GM23338 (cell line): ENCODE data around the gene ACBD3.

Source experiments
- EZH2 ChIP-seq: fragments of 200-600 bp; sonication (generic); IDR thresholded peaks from one replicate; pipeline ENCODE4 v1.8.0; 2017; ENCODE audit warnings: antibody characterized with exemption, mild to moderate bottlenecking, low read depth; ENCODE audit not compliant: unreplicated experiment
- EZH2phosphoT487 ChIP-seq: fragments of 200-600 bp; sonication (generic); IDR thresholded peaks from one replicate; pipeline ENCODE4 v1.8.1; 2018; ENCODE audit warnings: antibody characterized with exemption; ENCODE audit not compliant: unreplicated experiment
- JUNB ChIP-seq: IDR thresholded peaks from one replicate; pipeline ENCODE4 v1.6.1; 2016; ENCODE audit warnings: antibody characterized with exemption; ENCODE audit not compliant: unreplicated experiment
- POLR2AphosphoS5 ChIP-seq: IDR thresholded peaks from 2 replicates; pipeline ENCODE4 v1.6.1; 2016; ENCODE audit warnings: antibody characterized with exemption, low read depth
- STAT1 ChIP-seq: IDR thresholded peaks from one replicate; pipeline ENCODE4 v1.6.1; 2016; ENCODE audit warnings: antibody characterized with exemption; ENCODE audit not compliant: unreplicated experiment
- ZNF331 ChIP-seq: fragments of 250-450 bp; sonication (Bioruptor Pico); IDR thresholded peaks from 2 replicates; pipeline ENCODE4 v1.5.0; 2020; ENCODE audit warnings: low read depth, mild to moderate bottlenecking, moderate library complexity
- TF ChIP-seq, protein P1 (sequence below), 2 experiments: fragments of 200-600 bp in 1 of 2; sonication (generic) in 1 of 2; conservative IDR thresholded peaks; 2 replicates each; pipeline versions ENCODE4 v1.5.1 to v1.6.1; 2016 to 2017; ENCODE audit warnings: antibody characterized with exemption in 2 of 2, low read depth in 2 of 2, mild to moderate bottlenecking in 2 of 2, moderate library complexity in 1 of 2
- TF ChIP-seq, protein P2 (sequence below): IDR thresholded peaks from one replicate; pipeline ENCODE4 v1.6.1; 2018; ENCODE audit warnings: antibody characterized with exemption; ENCODE audit not compliant: unreplicated experiment

DNA sequence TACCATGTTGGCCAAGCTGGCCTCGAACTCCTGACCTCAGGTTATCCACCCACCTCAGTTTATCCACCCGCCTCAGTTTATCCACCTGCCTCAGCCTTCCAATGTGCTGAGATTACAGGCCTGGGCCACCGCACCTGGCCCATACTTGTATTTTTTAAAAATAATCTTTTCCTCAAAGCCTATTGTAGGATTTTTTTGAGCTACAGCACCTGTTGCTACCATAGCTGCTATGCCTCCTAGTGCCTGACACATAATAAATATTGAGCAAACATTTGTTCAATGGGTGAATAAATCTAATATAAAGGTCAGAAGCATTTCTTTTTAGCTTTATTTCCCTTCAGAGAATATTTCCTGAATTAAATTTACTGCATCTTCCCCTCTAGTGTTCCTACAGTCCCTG lies 15.7 kb upstream of the ACBD3 start:
- TF ChIP-seq, protein P1, sequence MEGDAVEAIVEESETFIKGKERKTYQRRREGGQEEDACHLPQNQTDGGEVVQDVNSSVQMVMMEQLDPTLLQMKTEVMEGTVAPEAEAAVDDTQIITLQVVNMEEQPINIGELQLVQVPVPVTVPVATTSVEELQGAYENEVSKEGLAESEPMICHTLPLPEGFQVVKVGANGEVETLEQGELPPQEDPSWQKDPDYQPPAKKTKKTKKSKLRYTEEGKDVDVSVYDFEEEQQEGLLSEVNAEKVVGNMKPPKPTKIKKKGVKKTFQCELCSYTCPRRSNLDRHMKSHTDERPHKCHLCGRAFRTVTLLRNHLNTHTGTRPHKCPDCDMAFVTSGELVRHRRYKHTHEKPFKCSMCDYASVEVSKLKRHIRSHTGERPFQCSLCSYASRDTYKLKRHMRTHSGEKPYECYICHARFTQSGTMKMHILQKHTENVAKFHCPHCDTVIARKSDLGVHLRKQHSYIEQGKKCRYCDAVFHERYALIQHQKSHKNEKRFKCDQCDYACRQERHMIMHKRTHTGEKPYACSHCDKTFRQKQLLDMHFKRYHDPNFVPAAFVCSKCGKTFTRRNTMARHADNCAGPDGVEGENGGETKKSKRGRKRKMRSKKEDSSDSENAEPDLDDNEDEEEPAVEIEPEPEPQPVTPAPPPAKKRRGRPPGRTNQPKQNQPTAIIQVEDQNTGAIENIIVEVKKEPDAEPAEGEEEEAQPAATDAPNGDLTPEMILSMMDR (conservative IDR thresholded peaks at IDR 0.05; ENCODE audit: low read depth in 2 of 2), result no peak
- no peak for TF ChIP-seq POLR2AphosphoS5
- no peak for TF ChIP-seq EZH2phosphoT487
- no peak for TF ChIP-seq EZH2
- no peak for TF ChIP-seq ZNF331 (CRISPR knock-in tag)
- TF ChIP-seq STAT1, result no peak
- no peak for TF ChIP-seq JUNB
- TF ChIP-seq, protein P2, sequence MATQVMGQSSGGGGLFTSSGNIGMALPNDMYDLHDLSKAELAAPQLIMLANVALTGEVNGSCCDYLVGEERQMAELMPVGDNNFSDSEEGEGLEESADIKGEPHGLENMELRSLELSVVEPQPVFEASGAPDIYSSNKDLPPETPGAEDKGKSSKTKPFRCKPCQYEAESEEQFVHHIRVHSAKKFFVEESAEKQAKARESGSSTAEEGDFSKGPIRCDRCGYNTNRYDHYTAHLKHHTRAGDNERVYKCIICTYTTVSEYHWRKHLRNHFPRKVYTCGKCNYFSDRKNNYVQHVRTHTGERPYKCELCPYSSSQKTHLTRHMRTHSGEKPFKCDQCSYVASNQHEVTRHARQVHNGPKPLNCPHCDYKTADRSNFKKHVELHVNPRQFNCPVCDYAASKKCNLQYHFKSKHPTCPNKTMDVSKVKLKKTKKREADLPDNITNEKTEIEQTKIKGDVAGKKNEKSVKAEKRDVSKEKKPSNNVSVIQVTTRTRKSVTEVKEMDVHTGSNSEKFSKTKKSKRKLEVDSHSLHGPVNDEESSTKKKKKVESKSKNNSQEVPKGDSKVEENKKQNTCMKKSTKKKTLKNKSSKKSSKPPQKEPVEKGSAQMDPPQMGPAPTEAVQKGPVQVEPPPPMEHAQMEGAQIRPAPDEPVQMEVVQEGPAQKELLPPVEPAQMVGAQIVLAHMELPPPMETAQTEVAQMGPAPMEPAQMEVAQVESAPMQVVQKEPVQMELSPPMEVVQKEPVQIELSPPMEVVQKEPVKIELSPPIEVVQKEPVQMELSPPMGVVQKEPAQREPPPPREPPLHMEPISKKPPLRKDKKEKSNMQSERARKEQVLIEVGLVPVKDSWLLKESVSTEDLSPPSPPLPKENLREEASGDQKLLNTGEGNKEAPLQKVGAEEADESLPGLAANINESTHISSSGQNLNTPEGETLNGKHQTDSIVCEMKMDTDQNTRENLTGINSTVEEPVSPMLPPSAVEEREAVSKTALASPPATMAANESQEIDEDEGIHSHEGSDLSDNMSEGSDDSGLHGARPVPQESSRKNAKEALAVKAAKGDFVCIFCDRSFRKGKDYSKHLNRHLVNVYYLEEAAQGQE, result no peak
